AG09319 (cell line): ENCODE data around the gene IFIT2.
"Not testable (repeated sequence)": the region's sequence is repeated elsewhere in the genome, so short reads cannot be mapped to it uniquely, and the experiment has no call there.

Experiments
- DNase-seq: peaks from one replicate; pipeline ENCODE4 v3.0.0-alpha.2; 2010; ENCODE audit warnings: low read depth; ENCODE audit errors: extremely low read depth
- TF ChIP-seq, protein P1 (sequence below): IDR thresholded peaks from 2 replicates; pipeline ENCODE4 v1.5.1; 2011; ENCODE audit warnings: low read depth, mild to moderate bottlenecking, inconsistent platforms, low read length, moderate library complexity

IFIT2 gene

GRCh38 chr10:89309156-89310055, 7.6 kb downstream of the IFIT2 start:
- DNase-seq, result no peak
- TF ChIP-seq, protein P1, sequence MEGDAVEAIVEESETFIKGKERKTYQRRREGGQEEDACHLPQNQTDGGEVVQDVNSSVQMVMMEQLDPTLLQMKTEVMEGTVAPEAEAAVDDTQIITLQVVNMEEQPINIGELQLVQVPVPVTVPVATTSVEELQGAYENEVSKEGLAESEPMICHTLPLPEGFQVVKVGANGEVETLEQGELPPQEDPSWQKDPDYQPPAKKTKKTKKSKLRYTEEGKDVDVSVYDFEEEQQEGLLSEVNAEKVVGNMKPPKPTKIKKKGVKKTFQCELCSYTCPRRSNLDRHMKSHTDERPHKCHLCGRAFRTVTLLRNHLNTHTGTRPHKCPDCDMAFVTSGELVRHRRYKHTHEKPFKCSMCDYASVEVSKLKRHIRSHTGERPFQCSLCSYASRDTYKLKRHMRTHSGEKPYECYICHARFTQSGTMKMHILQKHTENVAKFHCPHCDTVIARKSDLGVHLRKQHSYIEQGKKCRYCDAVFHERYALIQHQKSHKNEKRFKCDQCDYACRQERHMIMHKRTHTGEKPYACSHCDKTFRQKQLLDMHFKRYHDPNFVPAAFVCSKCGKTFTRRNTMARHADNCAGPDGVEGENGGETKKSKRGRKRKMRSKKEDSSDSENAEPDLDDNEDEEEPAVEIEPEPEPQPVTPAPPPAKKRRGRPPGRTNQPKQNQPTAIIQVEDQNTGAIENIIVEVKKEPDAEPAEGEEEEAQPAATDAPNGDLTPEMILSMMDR, result no peak

DNA sequence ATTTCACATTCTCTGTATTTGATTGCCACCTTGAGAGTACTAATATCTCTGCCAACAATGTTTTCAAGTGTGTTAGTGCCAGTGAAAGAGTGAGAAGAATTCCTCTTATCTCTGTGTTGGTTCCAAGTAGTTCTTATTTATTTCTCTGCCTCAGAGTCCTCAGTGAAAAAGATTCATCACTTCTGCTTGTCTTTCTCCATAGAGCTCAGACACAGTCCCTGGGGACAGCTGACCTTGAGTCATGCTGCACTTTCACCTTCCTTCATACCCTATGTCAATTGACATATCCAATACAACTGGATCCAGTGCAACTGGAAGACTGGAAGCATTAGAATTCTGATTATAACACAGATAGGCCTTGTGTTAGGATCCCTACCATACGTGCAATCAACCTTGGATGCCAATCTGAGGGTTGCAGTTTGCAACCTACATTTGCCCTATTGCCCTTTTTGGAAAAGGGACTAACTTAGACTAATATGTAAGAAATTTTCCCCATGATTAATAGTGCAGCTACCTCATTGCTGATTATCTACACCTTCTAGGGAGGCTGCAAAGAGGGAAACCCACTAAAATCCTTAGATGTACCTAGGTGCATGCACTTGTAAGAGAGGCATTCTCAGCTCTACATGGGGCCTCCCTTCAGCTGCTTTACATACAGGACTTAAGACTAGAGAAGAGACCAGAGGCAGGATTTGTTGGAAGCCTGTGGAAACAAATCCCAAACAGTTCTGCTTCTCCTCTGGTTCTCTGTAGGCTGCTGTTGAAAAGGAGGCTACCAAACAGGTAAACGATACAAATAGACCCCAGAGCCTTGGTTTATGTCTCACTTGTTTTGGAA, 8.4 kb downstream of the IFIT2 start:
- no peak for DNase-seq
- TF ChIP-seq, protein P1, result no peak

GRCh38 chr10:89312973-89313372, 11.1 kb downstream of the IFIT2 start:
- TF ChIP-seq, protein P1, result no peak
- no peak for DNase-seq

DNA sequence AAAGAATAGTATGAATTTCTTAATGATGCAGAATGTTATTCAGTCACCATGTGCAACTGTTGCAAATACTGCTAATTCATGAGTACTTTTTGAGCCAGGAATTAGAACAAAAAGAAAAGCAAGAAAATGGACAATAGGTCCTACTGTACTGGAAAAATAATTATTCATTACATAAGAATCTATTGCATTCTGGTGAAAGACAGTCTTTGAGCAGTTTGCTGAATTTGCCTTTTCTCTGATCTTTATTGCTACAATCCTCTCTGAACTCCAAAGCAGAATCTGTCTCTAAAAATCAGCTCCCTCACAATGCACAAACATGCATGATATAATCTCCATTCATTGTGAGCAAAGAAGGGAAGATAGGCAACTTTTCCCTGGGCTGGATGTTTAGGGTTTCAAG, 12.8 kb downstream of the IFIT2 start:
- TF ChIP-seq, protein P1, result no peak
- DNase-seq, result no peak

DNA sequence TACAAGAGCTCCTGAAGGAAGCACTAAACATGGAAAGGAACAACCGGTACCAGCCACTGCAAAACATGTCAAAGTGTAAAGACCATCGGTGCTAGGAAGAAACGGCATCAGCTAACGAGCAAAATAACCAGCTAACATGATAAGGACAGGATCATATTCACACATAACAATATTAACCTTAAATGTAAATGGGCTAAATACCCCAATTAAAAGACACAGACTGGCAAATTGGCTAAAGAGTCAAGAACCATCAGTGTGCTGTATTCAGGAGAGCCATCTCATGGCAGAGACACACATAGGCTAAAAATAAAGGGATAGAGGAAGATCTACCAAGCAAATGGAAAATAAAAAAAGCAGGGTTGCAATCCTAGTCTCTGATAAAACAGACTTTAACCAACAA, 16.2 kb downstream of the IFIT2 start:
- DNase-seq, result not testable (repeated sequence)

- DNase-seq, result not testable (repeated sequence)
These were observed 23.2 kb downstream of the IFIT2 start for GRCh38 chr10:89325081-89325480.

DNA sequence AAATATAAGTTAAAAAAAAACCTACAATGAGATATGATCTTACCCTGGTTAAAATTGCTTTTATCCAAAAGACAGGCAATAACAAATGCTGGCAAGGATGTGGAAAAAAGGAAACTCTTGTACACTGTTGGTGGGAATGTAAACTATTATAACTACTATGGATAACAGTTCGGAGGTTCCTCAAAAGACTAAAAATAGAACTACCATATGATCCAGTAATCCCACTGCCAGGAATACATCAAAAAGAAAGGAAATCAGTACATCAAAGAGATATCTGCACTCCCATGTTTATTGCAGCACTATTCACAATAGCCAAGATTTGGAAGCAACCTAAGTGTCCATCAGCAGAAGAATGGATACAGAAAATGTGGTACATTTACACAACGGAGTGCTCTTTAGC, 24.0 kb downstream of the IFIT2 start:
- not testable (repeated sequence) for DNase-seq

GRCh38 chr10:89327803-89328441, 26.1 kb downstream of the IFIT2 start, which contains the start of gene IFIT3:
IFIT3 (plus strand) TSS chr10:89327997; CDS start chr10:89328074, 77 bp downstream.
- TF ChIP-seq, protein P1, result no peak; the same call in 1 of the 2 replicates
- DNase-seq, result peak; percentile 91
